ENCODE data around the gene FUT3. TPM values are rescaled to one million over a fixed set of nuclear protein-coding genes. Genes with fewer than 3 reads are reported as not detected.
"Not testable (repeated sequence)": the region's sequence is repeated elsewhere in the genome, so short reads cannot be mapped to it uniquely, and the experiment has no call there.

The FUT3 gene
- total and polyA plus RNA-seq, 2 of the 8 experiments (the other 6 are each of a cell fraction or from before 2014, with no cell fraction given), result 0.15 to 0.63 TPM

- not testable (repeated sequence) for H4K91ac ChIP-seq (replicated peaks; ENCODE audit: insufficient read length, low read length); H2BK5ac ChIP-seq (ENCODE audit: low read depth, low read length); H4K5ac ChIP-seq (ENCODE audit: insufficient read length, low read depth, low read length); H2AK5ac ChIP-seq (ENCODE audit: low read depth, low read length); H3K4me1 ChIP-seq (replicated peaks in 1 of 4; ENCODE audit: control insufficient read depth in 3 of 4, insufficient read depth in 4 of 4, low read length in 3 of 4); H3K27me3 ChIP-seq (replicated peaks in 1 of 4; ENCODE audit: control insufficient read depth in 3 of 4, extremely low read depth in 1 of 4, insufficient read depth in 3 of 4, low read length in 3 of 4); H3K36me3 ChIP-seq (ENCODE audit: control insufficient read depth in 2 of 4, insufficient read depth in 4 of 4, low read length in 3 of 4); H3K23me2 ChIP-seq (ENCODE audit: low read depth, low read length); FAIRE-seq; H3K4me2 ChIP-seq (ENCODE audit: insufficient read depth in 1 of 2, low read depth in 2 of 2, low read length in 2 of 2); H2BK20ac ChIP-seq (ENCODE audit: low read length); H2AFZ ChIP-seq (ENCODE audit: low read length); H2BK120ac ChIP-seq (replicated peaks; ENCODE audit: low read depth, low read length); H3K56ac ChIP-seq (replicated peaks; ENCODE audit: insufficient read length, low read depth, low read length); H3K79me2 ChIP-seq (ENCODE audit: control insufficient read depth in 1 of 2, insufficient read depth in 2 of 2, low read length in 2 of 2); H3K4ac ChIP-seq (replicated peaks; ENCODE audit: insufficient read length, low read depth, low read length); H3K9ac ChIP-seq (replicated peaks in 1 of 4; ENCODE audit: extremely low read depth in 1 of 4, low read depth in 3 of 4, low read length in 3 of 4); H3K18ac ChIP-seq (ENCODE audit: extremely low read depth, low read length); H3K14ac ChIP-seq (ENCODE audit: insufficient read length); H2BK15ac ChIP-seq (ENCODE audit: low read length); H4K20me1 ChIP-seq (replicated peaks in 1 of 2; ENCODE audit: control insufficient read depth in 1 of 2, insufficient read depth in 2 of 2, low read length in 2 of 2); H3K4me3 ChIP-seq (ENCODE audit: extremely low read depth in 1 of 4, insufficient read depth in 2 of 4, low read depth in 3 of 4, low read length in 4 of 4); H2BK12ac ChIP-seq (ENCODE audit: low read depth, low read length); H3K27ac ChIP-seq (ENCODE audit: low read depth, low read length); H3K79me1 ChIP-seq (ENCODE audit: low read depth, low read length); DNase-seq (ENCODE audit: low read depth in 1 of 2, low spot score in 2 of 2); H4K8ac ChIP-seq (ENCODE audit: extremely low read depth, insufficient read depth, low read length); H3K23ac ChIP-seq (ENCODE audit: insufficient read length); H3K9me3 ChIP-seq (ENCODE audit: insufficient read depth in 2 of 2, low read depth in 1 of 2, low read length in 1 of 2)
- ChIA-PET POLR2A (ENCODE audit: partially characterized antibody) (interaction anchor here (1.9 to 2.2 kb wide), 2 partner anchors 13 to 62 kb away, joined by 5 to 11 read pairs; partner anchors contain the start of gene NDUFA11), CTCF (ENCODE audit: partially characterized antibody) (interaction anchor here (0.9 kb wide), 1 partner anchor 126 kb away, joined by 5 read pairs; no protein-coding TSS in a partner anchor)
- WGBS, 2 experiments (ENCODE audit: extremely low coverage in 1 of 2, insufficient coverage in 1 of 2, insufficient read length in 1 of 2, insufficient replicate concordance in 2 of 2, low coverage in 1 of 2, low lambda C conversion rate in 2 of 2, missing lambda C conversion rate in 1 of 2), result 80% methylated on average over 1 of the region's 6 CpGs; no CpG with 5 or more reads in 1 of the 2 experiments
Observed at GRCh38 chr19:5841735-5842111, 9.5 kb downstream of the FUT3 start.

Data from H1 (cell line).